Lung (tissue), 12 donors: ENCODE results near the gene RALGPS1. TPM values are rescaled to one million over a fixed set of nuclear protein-coding genes. Genes with fewer than 3 reads are reported as not detected.

Source experiments
- ATAC-seq: fragments of 200-7000 bp; cut with Tn5 transposase; one replicate; pipeline ENCODE4 v1.9.1; 2020; ENCODE audit warnings: moderate number of reproducible peaks; ENCODE audit not compliant: insufficient read depth, low FRiP score
- DNase-seq, 3 donors: peaks; one replicate each; pipeline ENCODE4 v3.0.0-alpha.2; 2013 to 2017
- H3K27ac ChIP-seq, 2 donors: one replicate each; pipeline ENCODE4 v1.5.1; 2013; ENCODE audit warnings: mild to moderate bottlenecking in 2 of 2, moderate library complexity in 2 of 2, control low read depth in 1 of 2, inconsistent platforms in 1 of 2, low read depth in 1 of 2, low read length in 1 of 2
- H3K27me3 ChIP-seq, 3 donors: one replicate each; pipeline ENCODE4 v1.5.1; 2013; ENCODE audit warnings: low read length in 2 of 3; ENCODE audit not compliant: control insufficient read depth in 3 of 3, insufficient read depth in 3 of 3
- H3K36me3 ChIP-seq, 4 donors: one replicate each; pipeline ENCODE4 v1.5.1; 2013; ENCODE audit warnings: low read length in 4 of 4, mild to moderate bottlenecking in 1 of 4, moderate library complexity in 1 of 4; ENCODE audit not compliant: control insufficient read depth in 4 of 4, insufficient read depth in 4 of 4
- H3K4me1 ChIP-seq, 5 donors: one replicate each; pipeline ENCODE4 v1.5.1; 2013; ENCODE audit warnings: low read length in 5 of 5, mild to moderate bottlenecking in 2 of 5, moderate library complexity in 1 of 5; ENCODE audit not compliant: control insufficient read depth in 5 of 5, insufficient read depth in 5 of 5
- H3K4me3 ChIP-seq: one replicate; pipeline ENCODE4 v1.5.1; 2013; ENCODE audit warnings: mild to moderate bottlenecking, control low read depth, moderate library complexity
- H3K9ac ChIP-seq, 2 donors: one replicate each; pipeline ENCODE4 v1.5.1; 2013; ENCODE audit warnings: low read length in 2 of 2, control low read depth in 1 of 2; ENCODE audit not compliant: insufficient read depth in 1 of 2
- H3K9me3 ChIP-seq, 4 donors: one replicate each; pipeline ENCODE4 v1.5.1; 2013; ENCODE audit warnings: low read length in 3 of 4, mild to moderate bottlenecking in 1 of 4, moderate library complexity in 1 of 4; ENCODE audit not compliant: control insufficient read depth in 4 of 4, insufficient read depth in 3 of 4
- CTCF ChIP-seq: IDR thresholded peaks from 2 replicates; pipeline ENCODE4 v1.5.1; 2012; ENCODE audit warnings: mild to moderate bottlenecking; ENCODE audit errors: control extremely low read depth, extremely low read depth
- WGBS, 2 donors: extraction: QIAGEN DNeasy Blood & Tissue Kit; methylation state at CpG; one replicate each; pipeline ENCODE4 v1.1.7; 2013; 5-methylcytosine and 5-hydroxymethylcytosine counted together
- polyA plus RNA-seq, 2 donors: library from polyadenylated mRNA; stranded (reverse); fragments of 200-250 nt; gene quantifications; one replicate each; pipeline ENCODE4 v1.2.1, GENCODE V29; 2013
- total RNA-seq, 2 donors: library from RNA; depleted of rRNA in 1 of 2; stranded (reverse); fragments of >200 nt in 1 of 2; gene quantifications; one replicate each; pipeline ENCODE4 v1.2.1, GENCODE V29; 2014 to 2021
- donor health status: control.
- donor health status: control.
- donor health status: Bipolar disorder and iron deficiency.
- donor health status: healthy.
- donor health status: DM: yes; HTN: yes; CAD: no.

RALGPS1 gene
- total and polyA plus RNA-seq, 4 donors, result 3.5 to 30.3 (median 11.9) TPM

- ATAC-seq (no peak), DNase-seq (no peak)
- H3K9me3 ChIP-seq, result no peaks in the 10 kb centered on the region
- H3K9ac ChIP-seq, result no peak overlapping the region
- H3K36me3 ChIP-seq, result peaks cover 0 to 5% (median 0%) of the 10 kb centered on the region in 4 donors
- no peak for TF ChIP-seq CTCF
- H3K4me1 ChIP-seq, result peaks cover 0 to 4% (median 0%) of the 10 kb centered on the region in 5 donors
- no peaks in the 10 kb centered on the region for H3K27me3 ChIP-seq
- WGBS, 2 donors, result 94 to 95% methylated on average over 12 of the region's 12 CpGs
- H3K27ac ChIP-seq, result no peak overlapping the region
- no peak overlapping the region for H3K4me3 ChIP-seq
Observed at GRCh38 chr9:127084076-127085039, 169.8 kb downstream of the RALGPS1 start.

GRCh38 chr9:127085186-127085585 is 170.6 kb downstream of the RALGPS1 start:
- Histone ChIP-seq H3K27ac (no peak overlapping the region), H3K9ac (no peak overlapping the region), H3K36me3 (peaks cover 0 to 5% (median 1%) of the 10 kb centered on the region in 4 donors), H3K4me1 (peaks cover 0 to 4% (median 0%) of the 10 kb centered on the region in 5 donors), H3K9me3 (no peaks in the 10 kb centered on the region), H3K4me3 (no peak overlapping the region), H3K27me3 (no peaks in the 10 kb centered on the region)
- ATAC-seq (no peak), DNase-seq (no peak)
- 98 to 99% methylated on average over 2 of the region's 2 CpGs for WGBS, 2 donors
- no peak for TF ChIP-seq CTCF

- no peak for ATAC-seq
- no peaks in the 10 kb centered on the region for H3K27me3 ChIP-seq
- H3K4me3 ChIP-seq, result no peak overlapping the region
- no peak overlapping the region for H3K27ac ChIP-seq
- no peaks in the 10 kb centered on the region for H3K9me3 ChIP-seq
- WGBS, 2 donors, result 95 to 97% methylated on average over 4 of the region's 4 CpGs
- peaks cover 0 to 4% (median 0%) of the 10 kb centered on the region in 5 donors for H3K4me1 ChIP-seq
- TF ChIP-seq CTCF, result no peak
- no peak overlapping the region for H3K9ac ChIP-seq
- peaks cover 0 to 16% (median 5%) of the 10 kb centered on the region in 4 donors for H3K36me3 ChIP-seq
- no peak for DNase-seq
Observed at GRCh38 chr9:127086771-127087170, 172.2 kb downstream of the RALGPS1 start.
